SK-N-MC (cell line): ENCODE data around the gene GJB5.

Source experiments
- EZH2 ChIP-seq: fragments of 200-600 bp; sonication (generic); IDR thresholded peaks from one replicate; pipeline ENCODE4 v1.6.1; 2017; ENCODE audit warnings: antibody characterized with exemption
- FOXP2 ChIP-seq: optimal IDR thresholded peaks from 2 replicates; pipeline ENCODE3; 2011; ENCODE audit warnings: mild to moderate bottlenecking, moderate library complexity; ENCODE audit not compliant: insufficient read depth; ENCODE audit errors: extremely low read length, control extremely low read depth
- POLR2AphosphoS5 ChIP-seq: IDR thresholded peaks from 2 replicates; pipeline ENCODE4 v1.6.1; 2012; ENCODE audit warnings: mild to moderate bottlenecking, low read depth, low read length, borderline replicate concordance

GRCh38 chr1:34763142-34763781 lies 8.4 kb downstream of the GJB5 start:
- no peak for TF ChIP-seq POLR2AphosphoS5
- no peak for TF ChIP-seq EZH2
- no peak for TF ChIP-seq FOXP2
